Nephron (organoid): Measurements from ENCODE around the gene SOAT2.

Experiments used
- H3K27ac Mint-ChIP-seq, 3 experiments: 2 replicates each; pipeline ENCODE4 v1.8.0; 2020; ENCODE audit warnings: mixed read lengths in 3 of 3, mild to moderate bottlenecking in 2 of 3, moderate library complexity in 1 of 3
- H3K27me3 Mint-ChIP-seq: 2 replicates; pipeline ENCODE4 v1.8.0; 2021; ENCODE audit warnings: low read depth, mild to moderate bottlenecking, moderate library complexity, mixed read lengths
- H3K36me3 Mint-ChIP-seq: 2 replicates; pipeline ENCODE4 v1.8.0; 2020; ENCODE audit warnings: low read depth, mixed read lengths
- H3K4me1 Mint-ChIP-seq: 2 replicates; pipeline ENCODE4 v1.8.0; 2020; ENCODE audit warnings: mixed read lengths
- H3K4me3 Mint-ChIP-seq, 3 experiments: 2 replicates each; pipeline ENCODE4 v1.8.0; 2020; ENCODE audit warnings: mild to moderate bottlenecking in 3 of 3, mixed read lengths in 3 of 3, moderate library complexity in 2 of 3
- H3K9me3 Mint-ChIP-seq: 2 replicates; pipeline ENCODE4 v1.8.0; 2020; ENCODE audit warnings: mixed read lengths
- CTCF ChIP-seq, 3 experiments: fragments of 200-600 bp; sonication (generic); IDR thresholded peaks; one replicate each; pipeline ENCODE4 v1.5.0; 2021; ENCODE audit warnings: antibody characterized with exemption in 3 of 3; ENCODE audit not compliant: unreplicated experiment in 3 of 3

Gene SOAT2

GRCh38 chr12:53100466-53101151, 2.7 kb upstream of the SOAT2 start:
- Mint-ChIP-seq H3K36me3 (no peaks in the 10 kb centered on the region), H3K27me3 (peaks cover 26% of the 10 kb centered on the region), H3K4me3 (no peak overlapping the region), H3K9me3 (no peaks in the 10 kb centered on the region), H3K4me1 (peaks cover 40% of the 10 kb centered on the region), H3K27ac (peak overlapping the region; percentile 44 to 86 (median 79))
- no peak for TF ChIP-seq CTCF (IDR thresholded peaks at IDR 0.05; ENCODE audit: unreplicated experiment in 3 of 3)

GRCh38 chr12:53101266-53101665, 2.0 kb upstream of the SOAT2 start:
- Mint-ChIP-seq H3K4me1 (peaks cover 37% of the 10 kb centered on the region), H3K27ac (peak overlapping the region; percentile 44 to 86 (median 79)), H3K36me3 (no peaks in the 10 kb centered on the region), H3K9me3 (no peaks in the 10 kb centered on the region), H3K27me3 (peaks cover 27% of the 10 kb centered on the region), H3K4me3 (peak overlapping the region in 2 of 3 experiments; percentile 15 to 19)
- no peak for TF ChIP-seq CTCF (IDR thresholded peaks at IDR 0.05; ENCODE audit: unreplicated experiment in 3 of 3)

GRCh38 chr12:53101931-53102781, 1.1 kb upstream of the SOAT2 start:
- H3K36me3 Mint-ChIP-seq: no peaks in the 10 kb centered on the region
- H3K9me3 Mint-ChIP-seq: peaks cover under 1% of the 10 kb centered on the region
- no peak for TF ChIP-seq CTCF (IDR thresholded peaks at IDR 0.05; ENCODE audit: unreplicated experiment in 3 of 3)
- peaks cover 33% of the 10 kb centered on the region for H3K4me1 Mint-ChIP-seq
- peak overlapping the region; percentile 83 to 96 (median 88) for H3K27ac Mint-ChIP-seq
- peaks cover 18% of the 10 kb centered on the region for H3K27me3 Mint-ChIP-seq
- peak overlapping the region; percentile 12 to 37 (median 35) for H3K4me3 Mint-ChIP-seq

GRCh38 chr12:53103860-53104305, 597 bp downstream of the SOAT2 start:
- H3K9me3 Mint-ChIP-seq: peaks cover 2% of the 10 kb centered on the region
- H3K36me3 Mint-ChIP-seq: no peaks in the 10 kb centered on the region
- H3K4me1 Mint-ChIP-seq: peaks cover 24% of the 10 kb centered on the region
- H3K27ac Mint-ChIP-seq: peak overlapping the region in 1 of 3 experiments; percentile 96
- H3K27me3 Mint-ChIP-seq: peaks cover 9% of the 10 kb centered on the region
- TF ChIP-seq CTCF (IDR thresholded peaks at IDR 0.05; ENCODE audit: unreplicated experiment in 3 of 3): no peak
- no peak overlapping the region for H3K4me3 Mint-ChIP-seq

- H3K4me1 Mint-ChIP-seq: peaks cover 16% of the 10 kb centered on the region
- H3K9me3 Mint-ChIP-seq: peaks cover 2% of the 10 kb centered on the region
- H3K4me3 Mint-ChIP-seq: no peak overlapping the region
- no peaks in the 10 kb centered on the region for H3K36me3 Mint-ChIP-seq
- H3K27me3 Mint-ChIP-seq: peaks cover 4% of the 10 kb centered on the region
- no peak for TF ChIP-seq CTCF (IDR thresholded peaks at IDR 0.05; ENCODE audit: unreplicated experiment in 3 of 3)
- H3K27ac Mint-ChIP-seq: no peak overlapping the region
Measured at GRCh38 chr12:53105256-53105655, 2.0 kb downstream of the SOAT2 start.
